ENCODE results near the gene SCG2. TPM values are rescaled to one million over a fixed set of nuclear protein-coding genes. Genes with fewer than 3 reads are reported as not detected.
A peak's percentile ranks its signal among the peaks of the same experiment; 100 is the strongest.

SCG2 gene
- total RNA-seq, 1 donor from 2014 or later: not detected

DNA sequence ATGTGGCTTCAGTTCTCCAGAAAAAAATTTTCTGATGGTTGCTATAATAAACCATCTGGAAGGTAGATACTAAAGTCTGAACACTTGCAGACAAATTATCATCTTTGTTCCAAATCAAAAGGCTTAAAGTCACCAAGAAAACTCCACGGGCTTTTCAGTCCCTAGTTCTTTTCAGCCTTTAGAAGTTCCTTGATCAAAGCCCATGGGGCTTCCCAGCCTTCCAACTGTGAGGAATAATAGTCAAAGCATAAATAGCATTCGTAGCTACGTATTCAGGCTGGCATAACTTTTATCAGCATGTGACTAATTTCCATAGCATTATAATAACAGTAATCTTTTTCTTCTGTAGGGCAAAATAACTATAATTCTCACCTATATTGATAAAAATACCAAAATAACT is 13.9 kb downstream of the SCG2 start:
- intact Hi-C loops (cut with DNase I): no loop called here
- ATAC-seq: no peak
- DNase-seq (ENCODE audit: missing footprints): no peak

DNA sequence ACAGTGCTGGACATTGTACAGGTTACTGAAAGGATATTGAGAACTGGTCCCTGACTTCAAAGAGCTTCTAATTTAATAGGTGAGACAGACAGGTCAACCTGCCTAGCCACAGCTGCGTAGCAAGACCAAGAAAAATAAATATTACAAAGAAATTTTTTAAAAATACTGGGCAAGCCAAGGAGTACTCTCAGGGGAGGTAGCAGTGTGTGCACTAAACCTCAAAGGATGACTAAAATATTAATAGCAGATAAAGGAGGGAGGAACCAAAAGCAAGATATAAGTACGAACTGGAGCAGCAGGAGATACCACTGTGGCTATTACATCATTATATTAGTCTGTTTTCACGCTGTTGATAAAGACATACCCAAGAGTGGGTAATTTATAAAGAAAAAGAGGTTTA is 14.9 kb downstream of the SCG2 start:
- ATAC-seq: no peak
- DNase-seq (ENCODE audit: missing footprints): no peak
- intact Hi-C loops (cut with DNase I): no loop called here

DNA sequence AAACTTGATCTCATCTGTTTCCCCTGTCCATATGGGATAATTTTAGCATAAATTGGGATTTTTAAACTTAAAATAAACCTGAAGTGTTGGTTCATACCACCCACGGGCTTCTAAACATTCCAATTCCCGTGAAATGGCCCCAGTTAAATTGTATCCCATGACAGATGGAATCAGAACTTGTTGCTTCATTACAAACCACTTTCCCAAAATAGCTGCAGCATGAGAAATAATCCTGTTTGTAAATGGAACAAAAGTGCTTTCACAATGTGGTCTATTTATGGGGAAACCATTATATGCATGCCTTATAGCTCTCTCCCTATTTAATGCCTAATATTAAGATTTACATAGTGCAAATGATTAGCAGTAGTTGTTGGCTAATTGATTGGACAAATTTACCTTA is 15.9 kb downstream of the SCG2 start:
- intact Hi-C loops (cut with DNase I): no loop called here
- ATAC-seq (no peak), DNase-seq (ENCODE audit: missing footprints) (no peak)

DNA sequence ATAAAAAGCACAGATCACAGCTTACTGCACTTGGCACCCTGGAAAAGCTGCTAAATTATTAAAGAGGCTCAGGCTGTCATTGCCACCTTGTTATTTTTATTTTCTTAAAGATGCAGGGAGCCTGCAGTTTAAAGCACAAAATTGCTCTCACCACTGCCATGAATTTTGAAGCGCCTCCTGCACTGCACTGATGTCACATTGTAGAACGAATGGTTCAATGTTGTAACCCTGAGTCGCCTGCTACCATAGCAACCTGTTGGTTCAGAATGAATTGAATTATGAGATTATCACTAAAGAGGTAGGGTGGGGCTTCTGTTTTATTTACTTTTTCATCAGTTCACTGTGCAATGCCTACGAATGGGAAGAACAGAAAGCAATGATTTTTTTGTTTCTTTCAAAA is 16.5 kb downstream of the SCG2 start:
- ATAC-seq (no peak), DNase-seq (ENCODE audit: missing footprints) (no peak)
- intact Hi-C loops (cut with DNase I): no loop called here

DNA sequence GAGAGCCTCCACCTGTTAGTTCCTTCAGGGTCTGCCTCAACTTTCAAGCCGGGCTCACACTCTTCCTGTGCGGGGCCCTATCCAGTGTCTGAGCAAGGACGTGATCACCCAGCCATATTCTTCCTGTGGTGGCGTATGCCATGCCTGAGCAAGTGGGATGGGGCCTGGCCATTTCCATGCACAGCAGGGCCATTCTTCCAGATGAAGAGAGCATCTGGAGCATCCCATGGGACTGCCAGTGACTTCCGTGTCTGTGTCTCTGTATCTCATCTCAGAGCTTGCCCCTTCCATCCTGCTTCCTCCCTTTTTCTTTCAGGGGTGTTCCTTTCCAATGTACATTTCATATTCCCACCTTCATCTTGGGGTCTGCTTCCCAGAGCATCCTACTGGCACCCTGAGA is 20.2 kb downstream of the SCG2 start:
- no peak for ATAC-seq
- no peak for DNase-seq (ENCODE audit: missing footprints)
- intact Hi-C loops (cut with DNase I): no loop called here

DNA sequence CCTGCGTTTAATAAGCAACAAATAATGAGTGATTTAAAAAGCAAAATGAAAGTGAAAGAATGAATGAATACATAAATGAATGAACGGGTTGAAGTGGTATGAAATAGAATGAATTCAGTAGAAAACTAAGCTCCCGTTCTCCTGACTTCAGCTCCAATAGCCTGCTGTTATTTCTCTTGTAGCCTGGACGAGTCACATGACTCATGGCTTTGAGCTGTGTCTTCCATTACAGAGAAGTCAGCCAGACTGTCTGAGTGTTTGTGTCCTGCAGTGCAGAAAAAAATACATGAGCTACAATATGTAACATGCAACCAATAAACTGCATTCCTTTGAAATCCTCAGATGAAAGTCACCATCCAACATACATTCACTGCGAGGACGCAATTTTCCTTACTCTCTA is 21.2 kb downstream of the SCG2 start:
- no peak for DNase-seq (ENCODE audit: missing footprints)
- ATAC-seq: no peak
- intact Hi-C loops (cut with DNase I): no loop called here

DNA sequence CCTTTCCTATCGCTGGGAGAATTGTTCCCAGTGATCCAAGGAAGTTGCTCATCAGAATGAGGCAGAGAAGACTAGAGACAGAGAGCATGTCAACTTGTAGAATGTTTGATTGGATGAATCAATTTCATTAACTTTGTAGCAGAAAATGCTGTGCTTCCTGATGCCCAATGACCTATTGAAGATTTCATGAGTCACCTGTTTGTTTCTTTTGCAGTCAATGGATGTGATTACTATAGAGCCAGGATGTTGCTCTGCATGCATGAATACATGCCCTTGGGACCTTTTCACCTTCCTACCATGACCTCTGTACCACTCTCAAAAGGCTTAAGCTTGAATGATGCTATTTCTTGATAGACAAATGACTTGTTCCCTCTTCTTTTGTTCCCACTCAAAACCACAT is 23.3 kb downstream of the SCG2 start:
- DNase-seq (ENCODE audit: missing footprints): no peak
- intact Hi-C loops (cut with DNase I): no loop called here
- no peak for ATAC-seq

DNA sequence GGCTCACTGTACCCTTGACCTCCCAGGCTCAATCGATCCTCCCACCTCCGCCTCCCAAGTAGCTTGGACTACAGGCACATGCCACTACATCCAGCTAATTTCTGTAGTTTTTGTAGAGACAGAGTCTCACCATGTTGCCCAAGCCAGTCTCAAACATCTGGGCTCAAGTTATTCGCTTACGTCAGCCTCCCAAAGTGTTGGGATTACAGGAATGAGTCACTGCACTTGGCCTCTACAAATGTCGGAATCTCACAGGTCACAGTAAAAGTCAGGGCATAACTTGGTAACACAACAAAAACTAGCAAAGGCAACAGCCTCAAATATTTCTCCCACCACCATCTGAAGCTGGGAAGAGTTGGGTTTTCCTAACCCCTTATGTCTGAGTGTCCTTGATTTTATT is 25.3 kb downstream of the SCG2 start:
- DNase-seq (ENCODE audit: missing footprints): no peak
- intact Hi-C loops (cut with DNase I): no loop called here
- ATAC-seq: peak; percentile 52

DNA sequence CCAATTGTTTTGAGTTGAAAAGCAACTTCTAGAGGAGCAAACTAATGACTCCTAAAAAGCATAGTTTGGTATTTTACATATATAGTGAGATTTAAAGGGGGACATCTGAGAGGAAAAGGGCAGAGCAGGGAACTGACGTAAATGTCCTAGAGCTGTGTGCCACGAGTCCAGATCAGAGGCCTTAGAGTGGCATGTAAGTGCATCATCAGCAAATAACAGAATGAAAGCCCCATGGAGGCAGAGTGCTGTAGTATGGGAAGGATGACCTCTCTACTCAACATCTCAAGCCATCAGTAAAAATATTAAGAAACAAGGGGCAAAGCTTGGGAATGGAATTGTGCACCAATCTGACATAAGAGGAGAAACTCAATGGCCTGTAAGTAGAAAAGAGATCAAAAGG is 31.4 kb downstream of the SCG2 start:
- ATAC-seq (no peak), DNase-seq (ENCODE audit: missing footprints) (no peak)
- intact Hi-C loops (cut with DNase I): no loop called here

DNA sequence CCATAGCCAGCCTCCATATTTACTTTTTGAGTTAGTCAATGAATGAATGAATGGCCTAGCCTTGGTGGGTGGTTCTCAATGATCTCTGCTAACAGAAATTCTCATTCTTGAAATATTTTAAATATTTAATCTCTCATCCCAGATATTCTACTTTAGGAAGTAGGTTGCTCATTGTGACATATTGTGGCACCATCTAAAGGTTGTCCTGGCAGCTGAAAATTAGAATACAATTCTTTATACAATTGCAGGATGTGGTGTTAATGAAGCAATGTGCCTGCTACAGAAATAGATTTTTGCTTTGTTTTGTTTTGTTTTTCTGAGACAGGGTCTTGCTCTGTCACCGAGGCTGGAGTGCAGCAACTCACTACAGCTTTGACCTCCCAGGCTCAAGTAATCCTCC is 35.8 kb downstream of the SCG2 start:
- intact Hi-C loops (cut with DNase I): no loop called here
- ATAC-seq: no peak
- DNase-seq (ENCODE audit: missing footprints): no peak

DNA sequence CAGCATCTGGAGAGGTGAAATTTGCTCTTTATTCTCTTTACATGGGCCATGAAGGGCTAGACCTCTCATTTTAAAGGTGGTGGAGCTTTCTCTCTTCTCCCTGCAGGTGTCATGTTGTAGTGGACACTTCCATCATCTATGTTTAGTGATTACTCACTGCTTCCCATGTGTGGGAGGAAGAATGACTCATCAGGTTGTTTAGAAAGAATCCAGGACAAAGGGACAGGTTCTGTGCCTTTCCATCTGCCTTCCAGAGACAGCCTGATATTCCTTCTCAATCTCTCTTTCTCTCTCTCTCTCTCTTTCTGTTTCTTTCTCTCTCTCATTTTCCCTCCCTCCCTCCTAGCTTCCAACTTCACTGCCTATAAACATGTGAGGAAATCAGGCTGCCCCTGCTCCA is 38.7 kb downstream of the SCG2 start:
- ATAC-seq: no peak
- no peak for DNase-seq (ENCODE audit: missing footprints)
- intact Hi-C loops (cut with DNase I): no loop called here

DNA sequence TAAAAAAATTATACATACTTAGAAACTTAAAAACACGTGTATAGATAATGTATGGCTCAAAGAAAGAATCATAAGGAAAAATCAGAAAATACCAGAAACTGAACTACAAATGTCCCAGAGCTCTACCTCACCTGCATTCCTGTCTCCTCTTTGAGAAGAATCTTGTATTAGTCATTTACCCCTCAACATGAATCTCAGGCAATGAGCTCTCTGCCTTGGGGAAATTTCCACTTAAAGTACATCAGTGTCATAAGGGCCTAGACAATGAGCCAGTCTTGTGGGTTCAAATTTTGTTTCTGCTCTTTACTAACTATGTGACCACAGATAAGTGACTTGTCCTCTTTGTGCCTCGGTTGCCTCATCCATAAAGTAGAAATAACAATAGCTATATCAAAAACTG is 40.1 kb downstream of the SCG2 start:
- ATAC-seq (no peak), DNase-seq (ENCODE audit: missing footprints) (no peak)
- intact Hi-C loops (cut with DNase I): no loop called here

DNA sequence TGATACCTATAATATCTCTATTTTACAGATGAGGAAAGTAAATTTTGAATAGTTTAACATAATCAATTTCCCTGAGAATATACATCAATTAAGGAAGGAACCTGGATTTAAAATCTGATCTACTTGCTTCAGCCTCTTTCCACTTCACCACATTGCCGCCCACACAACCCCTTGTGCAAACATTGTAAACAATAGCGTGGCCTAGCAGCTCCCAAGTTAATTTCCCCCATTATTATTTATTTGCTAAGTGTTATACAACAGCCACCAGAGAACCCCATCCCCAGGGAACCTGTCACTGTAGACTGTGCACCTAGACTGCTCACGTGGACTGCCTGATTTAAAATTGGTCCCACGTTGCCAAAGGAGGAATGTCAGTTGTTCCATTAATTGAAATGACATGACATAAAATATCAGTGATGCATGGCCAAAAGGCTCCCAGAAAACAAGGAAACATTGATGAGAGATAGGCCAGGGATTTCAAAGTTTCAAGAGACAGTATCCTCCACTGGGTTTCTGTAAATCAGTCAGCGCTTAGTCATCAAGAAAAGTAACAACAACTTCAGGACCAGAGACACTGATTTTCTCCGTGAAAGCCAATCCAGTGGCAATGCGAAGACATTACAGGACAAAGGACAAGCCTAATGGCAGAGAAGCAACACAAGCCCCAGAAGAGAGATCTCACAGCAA is 41.3 kb downstream of the SCG2 start:
- DNase-seq (ENCODE audit: missing footprints) (no peak), ATAC-seq (no peak)
- intact Hi-C loops (cut with DNase I): no loop called here

DNA sequence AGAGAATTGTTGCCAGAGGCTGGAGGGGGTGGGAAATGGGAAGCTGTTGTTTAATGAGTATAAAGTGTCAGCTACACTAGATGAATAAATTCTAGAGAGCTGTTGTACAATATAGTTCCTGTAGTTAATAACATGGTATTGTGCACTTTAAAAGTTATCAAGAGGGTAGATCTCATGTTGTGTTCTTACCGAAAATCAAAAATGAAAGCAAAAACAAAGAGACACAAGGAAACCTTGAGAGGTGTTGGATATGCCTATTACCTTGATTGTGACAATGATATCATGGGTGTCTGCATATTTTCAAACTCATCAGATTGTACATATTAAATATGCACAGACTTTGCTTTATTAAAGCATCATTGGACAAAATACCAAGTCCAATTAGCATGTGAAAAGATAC is 43.2 kb downstream of the SCG2 start:
- DNase-seq (ENCODE audit: missing footprints) (no peak), ATAC-seq (no peak)
- intact Hi-C loops (cut with DNase I): no loop called here

DNA sequence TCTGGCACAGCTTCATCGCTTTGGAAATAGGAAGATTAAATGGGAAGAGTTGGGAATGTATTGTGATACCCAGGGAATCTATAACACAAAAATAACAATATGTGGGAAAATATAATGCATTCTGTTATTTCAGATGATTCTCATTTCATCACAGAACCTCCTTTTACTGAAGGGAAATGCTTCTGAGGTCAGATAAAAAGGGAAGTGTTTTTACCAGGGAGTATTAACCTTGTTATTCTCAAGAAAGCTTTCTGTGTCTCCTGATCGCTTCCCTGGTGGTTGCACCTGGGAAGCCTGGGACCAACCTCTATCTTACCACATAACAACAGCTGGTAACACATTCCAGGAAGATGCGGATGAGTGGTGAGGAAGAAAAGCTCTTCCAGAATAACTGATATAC is 47.2 kb downstream of the SCG2 start:
- ATAC-seq (no peak), DNase-seq (ENCODE audit: missing footprints) (no peak)
- intact Hi-C loops (cut with DNase I): no loop called here

DNA sequence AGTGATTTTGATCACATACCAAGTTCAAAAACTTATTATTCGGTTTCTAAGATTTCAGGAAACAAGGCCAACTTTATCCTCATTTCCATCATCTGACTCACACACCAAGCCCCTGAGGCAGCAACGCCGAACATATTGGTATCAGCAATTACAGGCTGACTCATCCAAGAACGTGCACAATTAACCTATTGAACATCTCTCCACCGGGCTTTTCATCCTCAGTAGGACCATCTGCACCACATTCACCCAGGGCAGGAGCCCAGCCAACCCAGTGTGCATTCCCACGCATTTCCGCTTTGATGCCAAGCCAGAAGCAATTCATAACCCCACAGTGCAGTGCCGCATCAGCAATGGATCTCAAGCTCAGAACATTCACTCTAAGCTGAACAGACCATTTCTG is 52.9 kb downstream of the SCG2 start:
- DNase-seq (ENCODE audit: missing footprints) (no peak), ATAC-seq (no peak)
- intact Hi-C loops (cut with DNase I): no loop called here

DNA sequence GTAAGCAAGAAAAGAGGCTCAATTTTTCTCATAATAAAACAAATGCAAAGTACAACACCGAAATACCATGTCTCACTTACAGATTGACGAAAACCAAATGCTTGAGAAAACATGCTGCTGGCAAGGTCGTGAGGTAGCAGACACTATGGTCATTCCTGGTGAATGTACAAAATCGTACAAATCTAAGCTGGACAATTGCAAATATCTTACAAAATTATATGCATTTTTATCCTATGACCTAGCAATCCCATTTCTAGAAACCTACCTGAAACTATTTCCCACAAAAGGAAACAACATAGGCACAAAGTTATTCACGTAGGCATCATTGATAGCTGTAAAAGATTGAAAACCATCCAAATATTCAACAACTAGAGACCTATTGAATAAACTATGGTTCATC is 54.0 kb downstream of the SCG2 start:
- ATAC-seq (no peak), DNase-seq (ENCODE audit: missing footprints) (no peak)
- intact Hi-C loops (cut with DNase I): no loop called here

Other genes starting within 250 kb of the SCG2 start
- gene AP1S3, start 235.2 kb upstream of the SCG2 start, total RNA-seq: 0.35 TPM